NB4 (cell line): ENCODE results near the gene LMO7.
A peak's percentile ranks its signal among the peaks of the same experiment; 100 is the strongest.
"Not testable (repeated sequence)": the region's sequence is repeated elsewhere in the genome, so short reads cannot be mapped to it uniquely, and the experiment has no call there.

Source experiments
- DNase-seq: peaks from one replicate; pipeline ENCODE4 v3.0.0; 2010; ENCODE audit warnings: low read depth
- H3K4me3 ChIP-seq: one replicate; pipeline ENCODE4 v1.5.1; 2011; ENCODE audit warnings: mild to moderate bottlenecking, low read depth, low read length, moderate library complexity
- CTCF ChIP-seq: IDR thresholded peaks from one replicate; pipeline ENCODE4 v1.5.1; 2012; ENCODE audit warnings: low read depth, low read length
- MAX ChIP-seq: IDR thresholded peaks from 2 replicates; pipeline ENCODE4 v1.6.1; 2011; ENCODE audit warnings: low read depth, low read length
- MYC ChIP-seq: IDR thresholded peaks from 2 replicates; pipeline ENCODE4 v1.6.1; 2011; ENCODE audit warnings: low read depth, low read length
- POLR2A ChIP-seq: IDR thresholded peaks from 2 replicates; pipeline ENCODE4 v1.6.1; 2011; ENCODE audit warnings: mild to moderate bottlenecking; ENCODE audit not compliant: insufficient read length; ENCODE audit errors: extremely low read depth

Gene LMO7

GRCh38 chr13:75690607-75691006 is 54.5 kb downstream of the LMO7 start:
- TF ChIP-seq MAX (no peak), MYC (no peak), CTCF (no peak), POLR2A (no peak)
- no peak for DNase-seq
- no peak overlapping the region for H3K4me3 ChIP-seq

- no peak for DNase-seq
- TF ChIP-seq CTCF (no peak), MAX (no peak), MYC (no peak), POLR2A (no peak)
- no peak overlapping the region for H3K4me3 ChIP-seq
Observed at GRCh38 chr13:75691183-75691582, 55.1 kb downstream of the LMO7 start.

- H3K4me3 ChIP-seq = no peak overlapping the region
- no peak for TF ChIP-seq MYC
- DNase-seq = no peak
Observed at GRCh38 chr13:75693227-75693626, 57.1 kb downstream of the LMO7 start.

- no peak overlapping the region for H3K4me3 ChIP-seq
- TF ChIP-seq MAX (no peak), POLR2A (no peak), MYC (no peak), CTCF (no peak)
- peak; percentile 31 for DNase-seq
Observed at GRCh38 chr13:75694722-75695121, 58.6 kb downstream of the LMO7 start.

GRCh38 chr13:75695908-75696307 is 59.8 kb downstream of the LMO7 start:
- peak; percentile 71 for DNase-seq
- not testable (repeated sequence) for H3K4me3 ChIP-seq
- TF ChIP-seq CTCF = peak; percentile 91

GRCh38 chr13:75699062-75699461 is 62.9 kb downstream of the LMO7 start:
- no peak for TF ChIP-seq POLR2A
- TF ChIP-seq CTCF = no peak
- TF ChIP-seq MAX = no peak
- no peak for TF ChIP-seq MYC
- H3K4me3 ChIP-seq = no peak overlapping the region
- DNase-seq = no peak

GRCh38 chr13:75699717-75700116 is 63.6 kb downstream of the LMO7 start:
- not testable (repeated sequence) for DNase-seq, H3K4me3 ChIP-seq
